ENCODE data around the gene CAV2.
A peak's percentile ranks its signal among the peaks of the same experiment; 100 is the strongest.

The CAV2 gene

DNA sequence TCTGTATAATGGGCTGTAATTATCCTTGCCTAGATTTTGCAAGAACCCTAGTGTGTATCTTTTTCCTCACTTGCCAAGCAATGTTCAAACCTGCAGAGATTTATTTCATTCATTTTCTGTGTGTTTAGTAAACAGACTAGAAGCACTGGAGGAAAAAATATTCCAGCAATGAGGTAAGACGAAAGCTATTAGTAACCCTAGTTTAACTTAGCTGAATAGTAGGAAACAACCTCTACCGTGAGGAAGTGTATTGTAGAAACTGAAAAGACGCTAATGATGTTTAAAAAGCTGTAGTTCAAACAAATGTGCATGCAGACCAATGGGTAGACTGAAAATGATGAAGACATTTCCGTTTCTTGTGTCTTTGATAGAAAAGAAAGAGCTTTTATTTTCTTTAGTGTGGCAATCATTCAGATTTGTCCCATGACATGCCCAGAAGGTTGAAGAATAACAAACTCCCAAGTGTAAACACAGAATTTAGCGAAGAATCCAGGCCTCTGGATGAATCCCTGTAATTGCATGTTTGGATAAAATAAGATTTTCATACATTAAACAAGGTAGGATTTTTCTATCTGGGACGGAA lies 46.0 kb downstream of the CAV2 start:
- no peak for DNase-seq

- DNase-seq: no peak
Observed at GRCh38 chr7:116546054-116546453, 46.5 kb downstream of the CAV2 start.

GRCh38 chr7:116546916-116547315 lies 47.4 kb downstream of the CAV2 start:
- no peak for DNase-seq

DNA sequence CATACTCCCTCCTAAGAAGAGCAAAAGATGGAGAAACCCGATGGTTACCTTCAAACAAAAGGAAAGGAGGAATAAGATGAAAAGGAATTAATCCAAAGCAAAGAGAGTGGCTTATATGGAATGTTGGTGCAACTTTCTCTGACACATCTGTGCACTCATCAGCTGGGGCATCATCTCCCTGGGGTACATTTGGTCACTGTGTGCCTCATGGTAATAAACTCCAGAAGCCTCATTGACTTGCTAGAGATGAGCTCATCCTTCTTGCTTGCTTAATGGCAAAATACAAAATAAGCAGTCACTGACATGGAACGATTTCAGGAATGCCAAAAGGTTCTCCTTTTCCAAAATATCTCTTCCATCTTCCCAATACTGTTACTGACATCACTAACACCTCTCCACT lies 47.8 kb downstream of the CAV2 start:
- DNase-seq: no peak

DNA sequence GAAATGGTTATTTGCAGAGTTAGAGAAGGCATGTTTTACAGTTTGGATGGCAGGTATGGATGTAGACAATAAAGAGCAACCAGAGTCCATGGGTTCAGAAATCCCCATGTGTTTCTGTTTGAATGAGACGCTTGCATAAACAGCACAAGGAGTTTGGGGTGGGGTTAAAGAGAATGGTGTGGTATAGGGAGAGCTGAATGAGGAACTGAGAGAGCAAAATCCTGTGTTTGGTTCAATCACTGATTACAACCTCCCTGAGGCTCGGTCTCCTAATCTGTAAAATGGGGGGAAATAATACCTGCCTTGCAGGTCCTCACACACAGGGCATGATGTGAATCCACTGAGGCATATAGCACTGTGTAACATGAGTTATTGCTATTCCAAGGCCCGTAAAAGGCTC lies 49.0 kb downstream of the CAV2 start:
- no peak for DNase-seq

GRCh38 chr7:116549370-116549769 lies 49.8 kb downstream of the CAV2 start:
- DNase-seq: no peak

DNA sequence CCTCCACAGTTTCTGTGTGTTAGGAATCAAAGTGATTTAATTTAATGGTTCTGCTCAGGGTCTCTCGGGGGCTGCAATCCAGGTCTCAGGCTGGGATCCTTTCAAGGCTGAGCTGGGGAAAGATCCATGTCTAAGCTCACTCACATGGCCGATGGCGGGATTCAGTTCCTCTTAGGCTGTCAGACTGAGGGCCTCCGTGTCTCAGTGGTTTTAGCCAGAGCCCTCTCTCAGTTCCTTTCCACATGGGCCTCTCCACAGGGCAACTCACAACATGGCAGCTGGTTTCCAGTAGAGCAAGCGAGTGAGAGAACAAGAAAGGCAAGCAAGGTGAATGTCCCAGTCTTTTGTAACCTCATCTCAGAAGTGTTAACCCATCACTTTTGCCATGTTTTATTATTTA lies 52.2 kb downstream of the CAV2 start:
- no peak for DNase-seq

GRCh38 chr7:116552602-116553001 lies 53.1 kb downstream of the CAV2 start:
- DNase-seq: no peak

GRCh38 chr7:116553168-116553964 lies 53.8 kb downstream of the CAV2 start:
- no peak for DNase-seq

DNA sequence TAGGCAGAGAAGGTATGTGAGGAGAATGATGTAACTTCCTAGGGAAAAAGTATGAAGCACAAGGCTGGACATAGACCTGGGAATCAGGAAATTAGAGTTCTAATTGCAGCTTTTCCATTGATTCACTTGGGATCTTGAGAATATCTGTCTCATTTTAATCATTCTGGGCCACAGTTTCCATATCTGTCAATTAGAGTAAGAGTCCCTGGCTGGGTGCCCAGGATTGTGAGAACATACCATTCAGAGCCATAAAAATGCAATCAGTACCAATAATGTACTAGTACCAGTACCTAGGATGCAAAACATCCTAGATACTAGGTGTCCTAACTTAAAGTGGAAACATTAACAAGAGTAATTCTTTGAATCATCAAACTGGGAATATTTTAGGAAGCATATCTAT lies 54.9 kb downstream of the CAV2 start:
- peak in 6 of 56 donors; percentile 1 to 34 (median 5) for DNase-seq

GRCh38 chr7:116554911-116555310 lies 55.4 kb downstream of the CAV2 start:
- DNase-seq: no peak

DNA sequence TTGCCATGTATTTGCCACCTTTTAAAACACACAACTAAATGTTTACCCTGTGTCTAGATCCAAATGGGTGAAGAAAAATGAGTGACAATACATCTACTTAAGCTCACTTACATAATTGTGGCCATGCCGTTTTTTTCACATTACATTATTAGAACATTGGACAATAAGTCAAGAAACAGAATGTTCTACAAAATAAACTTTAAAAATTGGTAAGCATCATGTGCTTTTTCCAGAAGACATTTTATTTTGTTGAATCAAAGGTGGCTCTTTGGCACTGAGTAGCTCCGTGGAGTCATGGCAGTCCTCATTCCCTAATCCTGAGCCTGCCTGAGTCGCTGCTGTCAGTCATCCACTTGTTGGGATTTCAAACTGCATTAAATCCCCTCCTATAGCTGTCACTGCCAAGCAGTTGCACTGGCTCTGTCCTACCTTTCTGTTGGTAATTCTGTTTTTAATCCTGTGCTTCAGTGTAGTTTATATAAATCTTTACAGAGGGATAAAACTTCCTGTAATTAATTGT lies 57.6 kb downstream of the CAV2 start:
- no peak for DNase-seq

- DNase-seq: no peak
Observed at GRCh38 chr7:116557901-116558300, 58.4 kb downstream of the CAV2 start.
